GM04503 (cell line): ENCODE data around the gene DAPK1.
"Not testable (repeated sequence)": the region's sequence is repeated elsewhere in the genome, so short reads cannot be mapped to it uniquely, and the experiment has no call there.

Source experiments
- DNase-seq: peaks from one replicate; pipeline ENCODE4 v3.0.0-alpha.2; 2012; ENCODE audit warnings: low read depth

DAPK1 gene

GRCh38 chr9:87545858-87546257 lies 48.2 kb downstream of the DAPK1 start:
- no peak for DNase-seq

DNA sequence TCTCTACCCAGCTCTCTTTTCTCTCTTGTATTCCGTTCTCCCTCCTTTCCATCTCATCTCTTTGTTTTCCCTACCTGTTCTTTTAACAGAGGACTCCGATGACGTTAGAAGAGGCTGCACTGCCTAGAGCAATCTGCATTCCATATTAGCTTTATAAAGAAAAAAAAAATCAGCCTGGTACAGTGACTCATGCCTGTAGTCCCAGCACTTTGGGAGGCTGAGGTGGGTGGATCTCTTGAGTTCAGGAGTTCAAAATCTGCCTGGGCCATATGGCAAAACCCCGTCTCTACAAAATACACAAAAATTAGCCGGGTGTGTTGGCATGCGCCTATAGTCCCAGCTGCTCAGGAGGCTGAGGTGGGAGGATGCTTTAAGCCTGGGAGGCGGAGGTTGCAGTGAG lies 49.0 kb downstream of the DAPK1 start:
- DNase-seq, result no peak

GRCh38 chr9:87547671-87548081 lies 50.0 kb downstream of the DAPK1 start:
- DNase-seq, result no peak

GRCh38 chr9:87548159-87548558 lies 50.5 kb downstream of the DAPK1 start:
- DNase-seq, result no peak

DNA sequence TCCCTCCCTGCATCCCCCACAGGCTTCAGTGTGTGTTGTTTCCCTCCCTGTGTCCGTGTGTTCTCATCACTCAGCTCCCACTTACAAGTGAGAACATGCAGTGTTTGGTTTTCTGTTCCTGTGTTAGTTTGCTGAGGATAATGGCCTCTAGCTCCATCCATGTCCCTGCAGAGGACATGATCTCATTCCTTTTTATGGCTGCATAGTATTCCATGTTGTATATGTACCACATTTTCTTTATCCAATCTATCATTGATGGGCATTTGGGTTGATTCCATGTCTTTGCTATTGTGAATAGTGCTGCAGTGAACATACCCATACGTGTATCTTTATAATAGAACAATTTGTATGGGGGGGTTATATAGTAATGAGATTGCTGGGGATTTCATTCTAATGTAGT lies 51.4 kb downstream of the DAPK1 start:
- DNase-seq, result not testable (repeated sequence)

DNA sequence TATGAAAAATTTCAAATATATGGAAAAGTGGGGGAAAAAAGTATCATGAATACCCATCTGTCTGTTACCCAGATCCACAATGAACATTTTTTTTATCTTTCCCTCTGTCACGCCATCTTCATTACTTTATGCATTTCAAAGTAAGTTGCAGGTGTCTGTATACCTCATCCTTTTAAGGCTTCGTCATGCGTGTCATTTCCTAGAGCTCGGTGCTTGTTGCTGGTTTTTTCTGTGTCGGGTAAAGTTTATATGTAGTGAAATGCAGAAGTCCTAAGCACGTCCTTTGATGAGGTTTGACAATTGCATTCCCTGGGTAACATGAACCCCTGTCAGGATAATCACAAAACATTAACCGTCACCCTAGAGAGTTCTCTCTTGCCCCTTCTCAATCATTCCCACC lies 52.1 kb downstream of the DAPK1 start:
- no peak for DNase-seq

- DNase-seq, result no peak
Observed at GRCh38 chr9:87550253-87550954, 52.7 kb downstream of the DAPK1 start.

DNA sequence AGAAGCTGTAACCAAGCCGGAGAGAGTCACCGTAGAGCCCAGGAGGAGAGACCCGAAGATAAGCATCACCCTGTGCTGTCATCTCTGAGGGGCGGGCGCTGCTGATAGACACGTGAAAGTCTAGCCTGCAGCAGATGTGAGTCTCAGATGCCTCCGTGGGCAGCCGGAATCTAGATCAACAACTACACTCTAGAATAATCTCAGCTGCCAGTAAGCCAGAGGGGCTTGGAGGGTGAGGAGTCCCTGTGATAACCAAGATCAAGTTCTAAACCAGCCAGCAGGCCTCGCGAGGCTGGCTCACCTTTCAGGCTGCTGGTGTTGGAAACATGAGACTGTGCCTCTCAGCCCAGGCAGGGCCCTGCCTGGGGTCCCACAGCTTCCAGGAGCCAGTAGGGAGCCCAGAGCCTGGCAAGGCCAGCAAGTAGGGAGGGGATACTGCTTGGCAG lies 54.1 kb downstream of the DAPK1 start:
- no peak for DNase-seq

DNA sequence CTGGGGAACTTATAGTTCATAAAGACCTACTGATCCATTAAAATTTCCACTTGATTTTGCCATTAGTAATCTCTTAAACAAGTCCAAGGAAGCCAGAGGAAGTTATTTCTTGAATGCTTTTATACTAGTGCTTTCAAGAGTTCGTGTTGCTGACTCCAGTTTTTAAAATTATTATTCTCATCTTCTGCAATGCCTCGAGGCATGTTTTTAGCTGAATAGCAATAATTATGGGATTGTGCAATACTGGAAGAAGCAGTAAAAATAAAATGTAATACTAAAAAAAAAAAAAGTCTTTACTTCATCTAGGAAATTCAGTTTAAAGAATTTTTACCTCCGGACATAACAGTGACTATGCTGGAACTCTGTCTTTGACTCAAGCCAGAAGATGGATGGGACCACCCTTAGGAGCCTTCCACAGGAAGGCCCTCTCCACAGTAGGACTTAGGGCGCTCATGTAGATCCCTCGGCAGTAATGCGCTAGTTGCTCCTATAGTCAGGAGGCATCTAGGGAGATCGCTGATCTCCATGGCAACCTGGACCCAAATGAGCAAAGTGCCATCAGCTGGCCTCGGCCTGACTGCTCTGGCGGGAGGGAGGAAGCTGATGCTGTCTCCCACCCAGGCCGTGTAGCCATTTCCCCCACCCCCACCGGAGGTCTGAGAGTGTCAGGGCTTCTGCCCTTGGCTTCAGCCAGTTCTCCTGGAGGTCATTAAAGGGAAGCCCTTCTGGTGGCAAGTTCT lies 56.7 kb downstream of the DAPK1 start:
- DNase-seq, result no peak

DNA sequence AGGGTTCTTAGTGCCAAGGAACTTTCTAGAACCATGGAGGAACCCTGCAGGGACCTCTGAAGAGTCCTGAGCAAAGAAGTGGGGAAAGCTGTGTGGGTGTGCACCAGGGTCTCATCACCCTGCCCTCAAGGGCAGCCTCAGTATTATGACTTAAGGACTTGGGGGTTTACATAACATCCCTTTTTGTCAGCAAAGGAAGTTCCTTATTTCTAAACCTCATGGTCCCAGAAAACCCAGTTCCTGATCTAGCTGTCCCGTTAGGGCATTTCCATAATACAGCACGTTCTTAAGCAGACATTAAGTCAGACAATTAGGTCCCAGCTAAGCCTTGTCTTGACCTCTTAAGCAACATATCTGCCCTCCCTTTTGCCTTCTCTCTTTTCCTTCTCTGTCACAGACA lies 57.3 kb downstream of the DAPK1 start:
- no peak for DNase-seq

DNA sequence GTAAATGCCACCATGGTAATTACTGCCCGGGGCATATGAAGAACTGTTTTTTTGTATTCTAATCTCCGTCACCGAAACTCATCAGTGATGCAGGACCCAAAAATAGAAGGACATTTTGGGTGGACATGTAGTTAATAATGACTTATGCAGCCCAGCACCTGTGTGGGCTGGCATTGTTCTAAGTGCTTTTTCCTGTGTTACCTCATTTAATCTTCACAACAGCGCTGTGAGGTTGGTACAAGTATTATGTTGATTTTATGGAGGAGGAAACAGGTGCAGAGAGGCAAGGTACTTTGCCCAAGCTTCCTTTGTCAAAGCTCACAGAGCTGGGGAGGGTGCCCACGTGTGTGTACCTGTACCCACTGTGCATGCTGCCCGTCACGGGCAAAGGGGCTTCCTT lies 58.4 kb downstream of the DAPK1 start:
- DNase-seq, result no peak

DNA sequence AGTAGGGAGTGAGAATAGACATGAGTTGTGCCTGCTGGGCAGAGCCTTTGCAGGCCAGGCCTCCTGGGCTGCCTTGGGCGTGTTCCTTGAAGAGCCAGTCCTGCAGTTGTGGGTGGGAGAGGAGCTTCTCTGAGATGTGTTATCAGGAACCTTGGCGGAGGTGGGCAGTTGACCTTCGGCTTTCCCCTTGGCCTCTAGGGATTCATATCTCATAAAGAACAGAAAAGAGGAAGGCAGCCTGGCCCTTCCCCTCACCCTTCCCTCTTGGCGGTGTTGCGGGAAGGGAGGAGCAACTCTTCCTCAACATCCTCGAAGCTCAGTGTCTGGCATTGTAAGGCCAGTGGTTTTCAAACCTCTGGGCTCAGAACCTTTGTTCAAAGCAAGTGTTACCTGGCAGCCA lies 59.2 kb downstream of the DAPK1 start:
- no peak for DNase-seq

DNA sequence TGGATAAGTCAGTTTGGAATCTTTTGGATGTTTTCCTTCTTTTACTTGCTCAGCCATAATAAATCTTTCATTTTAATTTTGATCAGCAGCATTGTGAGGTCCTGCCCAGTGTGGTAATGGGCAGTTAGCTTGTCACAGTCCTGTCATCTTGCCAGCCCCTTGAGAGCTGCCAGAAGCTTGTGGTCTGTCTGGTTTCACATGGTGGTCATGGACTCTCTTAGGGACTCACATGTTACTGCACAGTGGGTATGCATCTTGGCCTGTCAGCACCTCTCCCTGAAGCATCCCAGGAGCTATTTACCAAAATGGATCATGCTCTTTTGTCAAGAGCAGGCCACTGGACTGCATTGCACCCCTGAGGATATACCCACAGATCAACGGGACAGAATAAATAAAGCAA lies 60.3 kb downstream of the DAPK1 start:
- DNase-seq, result no peak

DNA sequence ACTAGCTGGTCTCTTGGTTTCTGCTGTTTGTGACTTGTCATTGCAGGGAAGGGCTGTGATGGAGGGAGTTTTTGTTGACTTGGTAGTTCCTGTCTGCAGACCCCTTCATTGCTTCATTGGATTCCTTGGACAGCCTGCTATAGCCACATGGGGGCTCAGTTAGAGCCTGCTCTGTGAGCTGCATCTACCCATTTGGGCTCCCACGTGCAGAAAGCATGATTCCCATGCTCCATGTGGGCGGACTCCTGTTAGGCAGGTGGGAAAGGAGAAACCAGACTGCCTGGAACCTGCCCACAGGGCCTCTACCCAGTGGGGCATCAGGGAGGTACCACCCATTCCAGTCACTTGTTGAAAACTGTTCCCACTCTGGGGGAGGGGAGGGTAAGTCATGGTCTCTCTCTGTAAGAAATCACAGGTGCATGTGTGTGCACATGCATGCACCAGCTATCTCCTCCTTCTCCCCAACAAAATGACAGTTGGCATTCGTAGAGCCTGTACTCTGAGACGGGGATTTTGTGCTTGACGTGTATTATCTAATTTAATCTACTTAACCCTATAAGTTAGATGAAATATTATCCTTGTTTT lies 61.0 kb downstream of the DAPK1 start:
- DNase-seq, result no peak

DNA sequence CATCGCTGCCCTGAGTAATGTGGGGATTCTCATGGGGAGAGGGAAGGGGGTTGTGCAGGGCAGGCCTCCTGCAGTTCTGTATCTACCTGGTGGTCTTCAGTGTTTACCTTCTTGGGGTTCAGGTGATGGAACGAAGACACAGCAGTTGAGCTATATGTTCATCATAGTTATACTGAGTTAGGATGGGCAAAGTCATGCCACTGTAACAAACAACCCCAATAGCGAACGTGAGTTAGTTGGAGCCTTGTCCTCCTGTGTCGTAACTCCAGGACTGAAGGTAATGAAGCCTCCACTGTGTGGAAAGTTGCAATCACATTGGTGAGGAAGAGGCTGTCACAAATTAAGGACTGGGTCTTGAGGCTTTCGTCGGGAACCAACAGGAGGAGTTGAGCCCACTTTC lies 64.4 kb downstream of the DAPK1 start:
- DNase-seq, result no peak

- no peak for DNase-seq
Observed at GRCh38 chr9:87562530-87563170, 65.0 kb downstream of the DAPK1 start.

DNA sequence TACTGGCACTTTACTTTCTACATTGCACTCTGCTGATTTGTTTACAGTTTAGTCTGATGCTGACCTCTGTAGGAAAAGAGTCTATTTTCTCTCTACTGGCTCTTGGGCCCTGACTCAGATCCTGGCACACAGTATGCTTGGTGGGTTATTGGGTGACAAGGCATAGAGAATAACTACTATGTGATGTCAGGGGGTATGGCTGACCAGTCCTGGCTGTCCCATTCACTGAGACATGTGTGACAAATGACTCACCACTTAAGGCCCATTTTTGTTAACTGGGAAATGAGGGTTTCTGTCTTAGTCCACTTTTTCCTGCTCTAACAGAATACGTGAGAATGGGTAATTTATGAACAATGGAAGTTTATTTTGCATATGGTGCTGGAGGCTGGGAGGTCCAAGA lies 66.4 kb downstream of the DAPK1 start:
- no peak for DNase-seq

GRCh38 chr9:87564791-87565241 lies 67.1 kb downstream of the DAPK1 start:
- DNase-seq, result no peak

- DNase-seq, result no peak
Observed at GRCh38 chr9:87567001-87567400, 69.3 kb downstream of the DAPK1 start.

DNA sequence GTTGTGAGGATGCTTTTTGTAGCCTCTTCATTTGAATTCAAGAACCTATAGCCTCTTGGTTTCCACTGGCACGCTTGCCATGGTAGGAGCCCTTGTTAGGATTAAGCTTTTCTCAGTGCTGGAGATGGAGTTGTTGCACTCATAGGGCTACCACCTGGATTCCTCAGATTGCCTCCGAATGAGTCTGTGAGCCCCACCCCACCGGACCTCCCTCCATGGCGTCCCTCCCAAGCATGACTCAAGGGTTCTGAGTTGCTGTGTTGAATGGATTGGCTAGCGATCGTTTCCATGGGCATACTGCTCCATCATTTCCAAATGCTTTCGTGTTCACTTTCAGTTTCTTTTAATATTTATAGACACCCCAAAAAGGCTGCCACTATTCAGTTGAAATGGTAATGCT lies 69.9 kb downstream of the DAPK1 start:
- no peak for DNase-seq

GRCh38 chr9:87567983-87568382 lies 70.3 kb downstream of the DAPK1 start:
- DNase-seq, result no peak

- DNase-seq, result no peak
Observed at GRCh38 chr9:87568401-87568800, 70.7 kb downstream of the DAPK1 start.

- no peak for DNase-seq
Observed at GRCh38 chr9:87569008-87569509, 71.4 kb downstream of the DAPK1 start.
